PC-9 (cell line): Measurements from ENCODE around the gene THUMPD3. TPM values are rescaled to one million over a fixed set of nuclear protein-coding genes. Genes with fewer than 3 reads are reported as not detected.

Source experiments
- BruUV-seq: library from RNA; stranded (reverse); fragments of 400-500 nt; replicated peaks from 2 replicates; lab custom pipeline; 2021; lab: Mats Ljungman, UMichigan
- CTCF ChIA-PET: fragments of 300-600 bp; sonication (Branson Sonifier 250); formaldehyde crosslinking; loops from one replicate; lab custom pipeline; 2022; ENCODE audit warnings: antibody characterized with exemption; lab: Charles Lee
- POLR2A ChIA-PET: fragments of 300-600 bp; sonication (Branson Sonifier 250); formaldehyde crosslinking; loops from one replicate; lab custom pipeline; 2022; ENCODE audit warnings: antibody characterized with exemption; ENCODE audit not compliant: unreplicated experiment; lab: Charles Lee
- DNase-seq, 2 experiments: peaks; one replicate each; pipeline versions ENCODE4 v3.0.0 to v3.0.0-alpha.2; 2015 to 2022; ENCODE audit warnings: mixed read lengths in 1 of 2
- H2AFZ ChIP-seq: fragments of 200-600 bp; sonication (generic); 2 replicates; pipeline ENCODE4 v1.8.1; 2017; ENCODE audit warnings: antibody characterized with exemption
- H3F3A ChIP-seq: fragments of 200-600 bp; sonication (generic); 2 replicates; pipeline ENCODE4 v1.8.1; 2017; ENCODE audit warnings: antibody characterized with exemption, mild to moderate bottlenecking, low read depth; ENCODE audit not compliant: insufficient read depth
- H3K27ac ChIP-seq: fragments of 200-600 bp; sonication (generic); 2 replicates; pipeline ENCODE4 v1.6.1; 2016; ENCODE audit warnings: mixed run types
- H3K27me3 ChIP-seq: fragments of 200-600 bp; sonication (generic); 2 replicates; pipeline ENCODE4 v1.6.1; 2016; ENCODE audit warnings: low read depth, mixed run types; ENCODE audit not compliant: insufficient read depth
- H3K36me3 ChIP-seq: fragments of 200-600 bp; sonication (generic); 2 replicates; pipeline ENCODE4 v1.6.1; 2016; ENCODE audit warnings: low read depth, mixed run types
- H3K4me1 ChIP-seq: fragments of 200-600 bp; sonication (generic); replicated peaks from 2 replicates; pipeline ENCODE4 v1.6.1; 2016; ENCODE audit warnings: mixed run types; ENCODE audit not compliant: insufficient read depth
- H3K4me2 ChIP-seq: fragments of 200-600 bp; sonication (generic); 2 replicates; pipeline ENCODE4 v1.6.1; 2017; ENCODE audit warnings: mixed run types
- H3K4me3 ChIP-seq: fragments of 200-600 bp; sonication (generic); 2 replicates; pipeline ENCODE4 v1.6.1; 2016; ENCODE audit warnings: mixed run types
- H3K79me2 ChIP-seq: fragments of 200-600 bp; sonication (generic); 2 replicates; pipeline ENCODE4 v1.6.1; 2017; ENCODE audit warnings: low read depth, mixed run types
- H3K9me2 ChIP-seq: fragments of 200-600 bp; sonication (generic); 2 replicates; pipeline ENCODE4 v1.8.1; 2017; ENCODE audit warnings: mild to moderate bottlenecking; ENCODE audit not compliant: insufficient read depth
- H3K9me3 ChIP-seq: fragments of 200-600 bp; sonication (generic); 2 replicates; pipeline ENCODE4 v1.8.1; 2016; ENCODE audit warnings: low read depth; ENCODE audit not compliant: insufficient read depth
- H4K20me1 ChIP-seq: fragments of 200-600 bp; sonication (generic); 2 replicates; pipeline ENCODE4 v1.8.1; 2017; ENCODE audit not compliant: insufficient read depth
- CTCF ChIP-seq: fragments of 200-600 bp; sonication (generic); conservative IDR thresholded peaks from 2 replicates; pipeline ENCODE4 v1.6.1; 2017; ENCODE audit warnings: mixed run types, antibody characterized with exemption, mild to moderate bottlenecking, moderate library complexity
- EZH2 ChIP-seq: fragments of 200-600 bp; sonication (generic); IDR thresholded peaks from 2 replicates; pipeline ENCODE4 v1.8.0; 2017; ENCODE audit warnings: antibody characterized with exemption, low read depth
- intact Hi-C: fragments of 100-400 bp; cut with micrococcal nuclease; formaldehyde crosslinking; loops from one replicate; pipeline ENCODE4 v1.10.0; 2022; ENCODE audit not compliant: unreplicated experiment
- total RNA-seq: library from RNA; stranded (reverse); gene quantifications from 2 replicates; pipeline ENCODE4 v1.2.3, GENCODE V29; 2021

The THUMPD3 gene
- total RNA-seq, 1 experiment from 2014 or later, result 48.8 TPM

- Histone ChIP-seq H3K4me2 (no peak overlapping the region), H3K4me3 (no peak overlapping the region), H3F3A (no peaks in the 10 kb centered on the region), H3K9me2 (no peaks in the 10 kb centered on the region), H3K9me3 (peaks cover 9% of the 10 kb centered on the region), H3K27ac (no peak overlapping the region), H3K36me3 (no peaks in the 10 kb centered on the region), H3K79me2 (no peaks in the 10 kb centered on the region), H2AFZ (no peak overlapping the region), H3K27me3 (no peaks in the 10 kb centered on the region), H4K20me1 (no peaks in the 10 kb centered on the region), H3K4me1 (no peaks in the 10 kb centered on the region)
- no peak for DNase-seq
- intact Hi-C loops, result no loop called here
- no peak for TF ChIP-seq CTCF
- no peak for TF ChIP-seq EZH2
- no TSS peak for BruUV-seq
- ChIA-PET POLR2A (no interaction called here), CTCF (no interaction called here)
These were observed 40.1 kb upstream of the THUMPD3 start for GRCh38 chr3:9322780-9323179.

GRCh38 chr3:9324944-9325343, 37.9 kb upstream of the THUMPD3 start:
- Histone ChIP-seq H4K20me1 (no peaks in the 10 kb centered on the region), H3K27me3 (no peaks in the 10 kb centered on the region), H3K4me2 (no peak overlapping the region), H3K4me1 (no peaks in the 10 kb centered on the region), H3K4me3 (no peak overlapping the region), H3K27ac (no peak overlapping the region), H3K9me3 (peaks cover 9% of the 10 kb centered on the region), H3F3A (no peaks in the 10 kb centered on the region), H2AFZ (no peak overlapping the region), H3K36me3 (no peaks in the 10 kb centered on the region), H3K79me2 (no peaks in the 10 kb centered on the region), H3K9me2 (no peaks in the 10 kb centered on the region)
- ChIA-PET CTCF (no interaction called here), POLR2A (interaction anchor here (0.7 kb wide), 1 partner anchor 110 kb away, joined by 3 read pairs; no protein-coding TSS in a partner anchor)
- no TSS peak for BruUV-seq
- TF ChIP-seq CTCF (no peak), EZH2 (no peak)
- intact Hi-C loops, result no loop called here
- DNase-seq, result no peak

- Histone ChIP-seq H3K4me2 (no peak overlapping the region), H4K20me1 (no peaks in the 10 kb centered on the region), H3K36me3 (no peaks in the 10 kb centered on the region), H3K9me2 (no peaks in the 10 kb centered on the region), H3K9me3 (peaks cover 6% of the 10 kb centered on the region; the same call in 1 of the 2 replicates), H3K27ac (no peak overlapping the region), H2AFZ (no peak overlapping the region), H3K4me3 (no peak overlapping the region), H3K79me2 (no peaks in the 10 kb centered on the region), H3F3A (no peaks in the 10 kb centered on the region), H3K27me3 (no peaks in the 10 kb centered on the region), H3K4me1 (no peaks in the 10 kb centered on the region)
- POLR2A ChIA-PET, result no interaction called here
- intact Hi-C loops, result no loop called here
- no TSS peak for BruUV-seq
- DNase-seq, result no peak
- no peak for TF ChIP-seq CTCF
- no peak for TF ChIP-seq EZH2
- CTCF ChIA-PET, result no interaction called here
These were observed 35.3 kb upstream of the THUMPD3 start for GRCh38 chr3:9327578-9327977.
